ENCODE data around the gene STMP1. TPM values are rescaled to one million over a fixed set of nuclear protein-coding genes. Genes with fewer than 3 reads are reported as not detected.

The STMP1 gene
- total and polyA plus RNA-seq, 7 donors: 10.2 to 56.5 (median 23.8) TPM

GRCh38 chr7:135653340-135654080 is 8.8 kb upstream of the STMP1 start:
- DNase-seq: no peak
- intact Hi-C loops (cut with DNase I): no loop called here
- H3K4me3 ChIP-seq: no peak overlapping the region
- no peaks in the 10 kb centered on the region for H3K27me3 ChIP-seq
- no peak overlapping the region for H3K27ac ChIP-seq
- H3K36me3 ChIP-seq: peaks cover 0 to 5% (median 0%) of the 10 kb centered on the region in 4 donors
- 90 to 91% methylated on average over 12 of the region's 12 CpGs for WGBS, 2 donors
- TF ChIP-seq POLR2A (IDR thresholded peaks at IDR 0.05): no peak
- no peak for TF ChIP-seq POLR2AphosphoS5 (IDR thresholded peaks at IDR 0.05)
- TF ChIP-seq EP300 (IDR thresholded peaks at IDR 0.05): no peak
- no peak for TF ChIP-seq CTCF (IDR thresholded peaks at IDR 0.05)
- no peaks in the 10 kb centered on the region for H3K4me1 ChIP-seq
- H3K9me3 ChIP-seq: no peaks in the 10 kb centered on the region

- 90 to 96% methylated on average over 5 of the region's 5 CpGs for WGBS, 2 donors
Measured at GRCh38 chr7:135658564-135658963, 3.8 kb upstream of the STMP1 start.

GRCh38 chr7:135659159-135659846 is 3.0 kb upstream of the STMP1 start:
- Histone ChIP-seq H3K27ac (no peak overlapping the region), H3K4me1 (peaks cover 0 to 22% (median 14%) of the 10 kb centered on the region in 4 donors), H3K27me3 (no peaks in the 10 kb centered on the region), H3K4me3 (no peak overlapping the region), H3K36me3 (no peaks in the 10 kb centered on the region), H3K9me3 (no peaks in the 10 kb centered on the region)
- no peak for DNase-seq
- 85% methylated on average over 9 of the region's 9 CpGs for WGBS, 2 donors
- no peak for TF ChIP-seq POLR2A (IDR thresholded peaks at IDR 0.05)
- no peak for TF ChIP-seq CTCF (IDR thresholded peaks at IDR 0.05)
- no peak for TF ChIP-seq POLR2AphosphoS5 (IDR thresholded peaks at IDR 0.05)
- TF ChIP-seq EP300 (IDR thresholded peaks at IDR 0.05): no peak
- intact Hi-C loops (cut with DNase I): no loop called here

More at GRCh38 chr7:135658564-135658963, 3.8 kb upstream of the STMP1 start:
- Histone ChIP-seq H3K9me3 (no peaks in the 10 kb centered on the region), H3K27ac (no peak overlapping the region), H3K4me3 (no peak overlapping the region), H3K36me3 (no peaks in the 10 kb centered on the region), H3K4me1 (peaks cover 0 to 14% (median 8%) of the 10 kb centered on the region in 4 donors), H3K27me3 (no peaks in the 10 kb centered on the region)
- intact Hi-C loops (cut with DNase I): no loop called here
- TF ChIP-seq CTCF (IDR thresholded peaks at IDR 0.05) (no peak), POLR2AphosphoS5 (IDR thresholded peaks at IDR 0.05) (no peak), POLR2A (IDR thresholded peaks at IDR 0.05) (no peak), EP300 (IDR thresholded peaks at IDR 0.05) (no peak)
- DNase-seq: no peak

GRCh38 chr7:135661311-135662122 is 797 bp upstream of the STMP1 start:
- H3K36me3 ChIP-seq: no peaks in the 10 kb centered on the region
- intact Hi-C loops (cut with DNase I): loop anchor here (5.0 to 10.0 kb wide), 3 partner anchors 136 to 1931 kb away; partner anchors contain the start of gene MTPN
- peak; percentile 66 for DNase-seq
- peak overlapping the region; percentile 89 to 96 (median 93) for H3K27ac ChIP-seq
- no peaks in the 10 kb centered on the region for H3K9me3 ChIP-seq
- H3K4me1 ChIP-seq: peaks cover 0 to 31% (median 19%) of the 10 kb centered on the region in 4 donors
- peak overlapping the region; percentile 69 to 96 (median 79) for H3K4me3 ChIP-seq
- TF ChIP-seq POLR2AphosphoS5 (IDR thresholded peaks at IDR 0.05) (no peak), EP300 (IDR thresholded peaks at IDR 0.05) (no peak), POLR2A (IDR thresholded peaks at IDR 0.05) (no peak), CTCF (IDR thresholded peaks at IDR 0.05) (no peak)
- no peaks in the 10 kb centered on the region for H3K27me3 ChIP-seq
- WGBS, 2 donors: 45 to 70% methylated on average over 14 of the region's 14 CpGs

All from sigmoid colon (tissue), 7 donors.